GM21576 (cell line): ENCODE results near the gene MAP4K2.

ENCODE experiments used
- ATAC-seq: cut with Tn5 transposase; IDR thresholded peaks from one replicate; pipeline ENCODE4 v1.9.1; 2021; ENCODE audit warnings: mild to moderate bottlenecking, moderate library complexity; ENCODE audit not compliant: unreplicated experiment

Gene MAP4K2

DNA sequence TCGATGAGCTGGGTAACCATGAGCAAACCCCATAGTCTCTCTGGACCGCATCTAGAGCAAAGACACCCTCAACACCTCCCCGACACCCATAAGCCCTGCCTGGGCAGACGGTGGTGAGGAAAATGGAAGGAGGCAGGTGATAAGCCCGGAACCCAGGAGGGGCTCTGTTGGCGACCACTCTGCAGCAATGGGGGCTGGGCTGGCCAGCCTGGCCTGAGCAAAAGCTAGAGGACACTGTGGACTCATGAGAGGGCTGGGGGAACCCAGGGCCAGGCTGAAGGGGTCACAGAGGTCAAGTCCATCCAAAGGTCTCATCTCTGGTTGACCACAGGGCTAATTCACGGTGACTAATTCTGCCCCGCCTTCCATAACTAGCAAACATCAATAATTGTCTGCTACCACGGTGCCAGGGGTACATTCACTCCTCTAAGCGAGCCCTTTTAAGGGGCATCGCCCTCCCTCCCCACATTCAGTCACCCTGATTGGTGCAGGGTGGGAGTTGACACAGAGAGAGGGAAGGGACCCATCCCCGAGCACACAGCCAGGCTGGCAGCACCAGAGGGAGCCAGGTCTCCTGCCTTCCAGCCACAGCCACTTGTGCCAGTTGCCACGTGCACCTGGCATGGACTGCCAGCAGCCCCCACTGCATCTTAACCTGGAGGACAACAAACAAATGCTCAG is 47.2 kb downstream of the MAP4K2 start:
- no peak for ATAC-seq

DNA sequence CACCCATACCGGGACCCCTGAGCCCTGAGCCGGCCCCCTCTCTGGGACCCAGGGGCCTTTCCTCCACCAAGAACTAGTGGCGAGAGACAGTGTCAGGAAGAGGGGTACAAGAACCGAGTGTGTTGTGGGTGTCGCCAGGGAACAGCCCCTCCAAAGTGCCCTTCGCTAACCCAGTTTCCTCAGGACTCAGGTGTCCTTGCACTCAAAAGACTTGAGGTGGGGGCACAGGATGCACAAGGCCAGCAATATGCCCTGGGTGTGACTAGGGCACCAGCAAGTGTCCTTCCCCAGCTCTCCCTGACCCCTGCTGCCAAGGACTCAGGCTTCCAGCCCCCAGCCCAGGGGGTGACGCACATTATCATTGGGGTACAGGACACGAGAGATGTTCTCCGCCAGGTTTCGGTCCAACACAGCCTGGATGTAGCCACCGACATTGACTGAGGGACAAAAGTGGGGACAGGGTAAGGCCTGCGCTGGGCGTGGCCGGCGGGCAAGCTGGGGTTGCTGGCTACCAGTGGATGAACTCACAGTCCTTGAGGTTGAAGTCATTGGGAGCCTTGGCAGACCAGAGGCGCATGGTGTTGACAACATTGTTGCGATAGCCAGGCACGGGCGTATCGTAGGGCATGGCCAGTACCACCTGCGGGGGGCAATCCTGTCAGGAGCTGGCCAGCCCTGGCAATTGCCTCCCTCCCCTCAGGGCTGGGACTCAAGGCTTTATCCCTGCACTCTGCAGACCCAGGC is 47.9 kb downstream of the MAP4K2 start:
- no peak for ATAC-seq

DNA sequence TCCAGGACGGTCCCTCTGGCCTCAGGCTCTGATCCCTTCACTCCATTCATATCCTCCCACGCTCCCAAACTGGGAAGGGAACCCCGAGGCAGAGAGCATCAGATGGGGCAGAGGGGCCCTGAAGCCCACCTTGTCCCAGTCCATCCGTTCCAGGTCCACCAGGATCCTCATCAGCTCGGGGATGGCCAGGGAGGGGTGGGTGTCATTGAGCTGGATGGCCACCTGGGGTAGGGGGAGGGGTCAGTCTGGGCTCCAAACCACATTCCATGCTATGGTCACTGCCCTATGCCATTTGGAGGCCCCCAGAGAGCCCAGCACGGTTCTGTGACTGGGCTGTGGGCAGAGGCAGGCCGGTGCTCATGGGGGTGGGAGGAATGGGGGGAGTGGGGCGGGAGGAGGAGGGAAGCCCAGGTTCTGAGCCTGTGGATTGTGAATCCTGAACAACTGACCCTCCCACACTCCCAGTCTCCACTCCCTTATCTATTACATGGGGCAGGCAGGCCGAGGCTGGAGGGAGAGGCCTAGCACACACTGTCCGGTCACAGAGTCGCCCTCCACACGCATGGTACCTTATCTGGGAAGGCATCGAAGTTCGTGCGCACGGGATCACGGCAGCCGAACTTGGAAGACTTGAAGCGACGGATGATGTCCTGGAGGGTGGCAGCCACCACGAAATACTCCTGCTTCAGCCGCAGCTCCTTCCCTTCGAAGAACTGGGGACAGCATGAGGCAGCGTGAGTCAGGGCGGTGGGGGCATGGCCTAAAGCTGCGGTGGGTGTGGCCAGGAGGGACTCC is 48.7 kb downstream of the MAP4K2 start:
- no peak for ATAC-seq

DNA sequence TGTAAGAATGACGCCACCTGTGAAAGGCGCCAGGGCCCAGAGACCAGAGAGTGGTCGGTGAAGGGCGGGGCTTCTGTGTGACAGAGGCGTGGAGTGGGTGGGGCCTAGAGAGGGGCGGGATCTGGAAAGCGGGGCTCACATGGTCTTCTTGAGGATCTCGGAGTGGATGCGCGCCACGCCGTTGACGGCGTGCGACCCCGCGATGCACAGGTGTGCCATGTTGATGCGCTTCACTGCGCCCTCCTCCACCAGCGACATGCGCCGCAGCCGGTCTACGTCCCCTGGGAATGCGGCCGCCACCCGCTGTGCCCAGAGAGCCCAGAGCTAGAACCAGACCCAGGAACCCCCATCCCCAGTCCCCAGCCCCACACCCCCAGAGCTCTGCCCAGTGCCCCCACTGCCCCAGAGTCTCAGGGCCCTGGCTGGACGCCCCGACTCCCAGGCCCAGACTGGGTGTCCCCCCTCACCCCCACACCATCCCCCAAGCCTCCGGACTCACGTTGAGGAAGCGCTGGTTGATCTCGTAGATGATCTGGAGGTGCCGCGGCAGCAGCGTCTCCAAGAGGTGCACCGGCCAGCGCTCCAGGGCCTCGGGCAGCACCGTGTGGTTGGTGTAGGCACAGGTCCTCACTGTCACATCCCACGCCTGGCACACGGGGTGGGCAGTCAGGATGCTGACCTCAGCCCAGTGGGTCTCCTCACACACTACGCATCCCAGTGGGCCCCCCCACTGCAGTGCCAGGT is 49.5 kb downstream of the MAP4K2 start:
- no peak for ATAC-seq

DNA sequence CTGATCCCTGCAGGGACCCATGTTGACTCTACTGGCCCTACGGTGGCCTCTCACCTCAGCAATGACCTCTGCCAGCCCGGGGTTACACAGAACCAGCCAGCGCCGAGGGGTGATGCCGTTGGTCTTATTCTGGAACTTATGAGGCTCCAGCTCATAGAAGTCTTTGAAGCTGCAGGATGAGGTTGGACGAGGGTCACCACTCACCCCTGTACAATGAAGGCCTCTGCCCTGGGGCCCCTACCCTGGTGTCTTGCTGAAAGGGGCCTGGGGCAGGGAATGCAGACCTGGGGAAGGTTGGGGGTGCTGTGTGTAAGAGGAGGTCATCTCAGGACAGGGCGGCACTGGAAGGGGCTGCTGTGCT is 50.0 kb downstream of the MAP4K2 start:
- no peak for ATAC-seq

DNA sequence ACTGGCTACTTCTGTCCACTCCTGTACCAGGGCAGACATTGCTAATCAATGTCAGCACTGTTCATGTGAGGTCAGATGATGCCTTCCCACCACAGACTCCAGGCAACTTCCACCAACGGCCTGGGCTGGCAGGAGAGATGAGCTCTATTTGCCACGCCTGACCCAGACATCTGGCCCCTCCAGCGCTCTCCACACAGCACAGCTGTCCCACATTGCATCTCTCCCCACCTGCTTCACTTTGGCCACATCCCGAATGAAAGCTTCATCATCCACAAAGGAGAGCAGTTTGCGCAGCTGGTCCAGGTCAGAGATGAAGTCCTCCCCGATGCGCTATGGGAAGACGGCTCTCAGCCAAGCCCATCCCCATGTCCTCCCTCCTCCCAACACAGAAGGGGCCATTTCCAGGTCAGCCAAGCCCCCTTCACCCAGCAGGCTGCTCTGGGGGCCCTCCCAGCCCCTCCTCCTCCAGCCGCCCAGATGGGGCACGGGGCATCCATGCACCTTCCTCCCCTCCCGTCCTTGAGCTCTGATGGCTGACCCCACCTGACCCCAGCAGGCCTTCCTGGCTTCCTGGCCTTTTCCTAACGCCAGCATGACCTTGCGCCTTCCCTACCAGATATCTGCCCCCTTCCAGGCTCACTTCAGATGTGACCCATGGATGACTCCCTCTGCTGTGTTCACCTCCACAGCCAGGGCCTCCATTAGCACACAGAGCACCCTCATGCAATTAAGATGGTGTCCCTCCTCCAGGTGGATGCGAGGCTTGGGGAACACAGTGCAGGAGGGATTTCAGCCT is 50.6 kb downstream of the MAP4K2 start:
- ATAC-seq = no peak

DNA sequence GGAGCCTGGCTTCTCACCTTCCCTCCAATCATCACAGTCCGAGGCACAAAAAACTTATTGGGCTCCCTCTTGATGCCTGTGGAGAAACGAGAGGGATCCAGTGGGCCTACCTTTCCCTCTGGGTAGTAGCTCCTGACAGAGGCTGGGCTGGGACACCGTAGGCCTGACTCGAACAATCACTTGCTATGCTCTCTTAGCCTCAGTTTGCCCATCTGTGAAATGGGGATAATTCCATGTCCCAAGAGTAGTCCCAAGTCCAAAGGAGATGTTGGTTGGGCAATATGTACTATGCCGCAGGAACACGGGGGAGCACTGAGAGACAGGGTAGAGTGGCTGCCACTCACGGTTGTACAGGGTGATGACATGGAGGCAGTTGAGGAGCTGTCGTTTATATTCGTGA is 51.4 kb downstream of the MAP4K2 start:
- ATAC-seq = no peak

DNA sequence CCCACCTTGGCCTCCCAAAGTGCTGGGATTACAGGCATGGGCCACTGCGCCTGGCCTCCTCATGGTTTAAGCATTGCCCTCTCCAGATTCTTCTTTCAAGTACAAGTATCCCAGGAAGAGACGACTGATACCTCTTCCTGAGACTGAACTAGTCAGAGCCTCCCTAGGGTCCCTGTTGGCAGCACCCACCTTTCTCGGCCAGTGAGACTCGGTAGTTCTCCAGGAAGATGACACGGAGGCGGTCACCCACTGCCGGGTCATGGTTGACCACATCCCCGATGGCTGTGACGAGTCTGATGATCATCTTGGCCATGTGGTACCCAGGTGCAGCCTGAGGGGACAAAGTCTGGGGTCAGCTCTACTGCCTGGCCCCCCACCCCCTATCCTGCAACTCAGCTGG is 51.9 kb downstream of the MAP4K2 start:
- no peak for ATAC-seq

DNA sequence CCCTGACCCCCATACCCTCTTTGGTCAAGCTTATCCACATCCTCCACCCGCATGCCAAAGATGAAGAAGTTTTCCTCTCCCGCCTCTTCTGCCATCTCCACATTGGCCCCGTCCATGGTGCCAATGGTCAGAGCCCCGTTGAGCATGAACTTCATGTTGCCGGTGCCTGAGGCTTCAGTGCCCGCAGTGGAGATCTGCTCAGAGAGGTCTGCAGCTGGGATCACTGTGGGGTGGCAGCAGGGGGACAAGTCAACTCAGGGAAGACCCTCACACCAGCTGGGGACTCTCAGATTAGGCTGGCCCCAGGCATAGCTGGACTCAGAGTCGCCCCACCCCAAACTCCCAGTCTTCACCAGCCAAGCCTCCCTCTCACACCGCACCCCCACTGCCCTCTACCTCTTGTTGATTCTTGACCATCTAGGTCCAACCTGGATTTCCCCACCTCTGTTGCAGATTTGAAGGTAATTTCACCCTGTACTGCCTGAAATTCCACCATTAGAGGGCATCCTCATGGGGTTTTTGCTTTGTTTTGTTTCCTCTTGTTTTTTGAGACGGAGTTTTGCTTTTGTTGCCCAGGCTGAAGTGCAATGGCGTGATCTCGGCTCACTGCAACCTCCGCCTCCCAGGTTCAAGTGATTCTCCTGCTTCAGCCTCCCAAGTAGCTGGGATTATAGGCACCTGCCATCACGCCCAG is 52.5 kb downstream of the MAP4K2 start:
- no peak for ATAC-seq

DNA sequence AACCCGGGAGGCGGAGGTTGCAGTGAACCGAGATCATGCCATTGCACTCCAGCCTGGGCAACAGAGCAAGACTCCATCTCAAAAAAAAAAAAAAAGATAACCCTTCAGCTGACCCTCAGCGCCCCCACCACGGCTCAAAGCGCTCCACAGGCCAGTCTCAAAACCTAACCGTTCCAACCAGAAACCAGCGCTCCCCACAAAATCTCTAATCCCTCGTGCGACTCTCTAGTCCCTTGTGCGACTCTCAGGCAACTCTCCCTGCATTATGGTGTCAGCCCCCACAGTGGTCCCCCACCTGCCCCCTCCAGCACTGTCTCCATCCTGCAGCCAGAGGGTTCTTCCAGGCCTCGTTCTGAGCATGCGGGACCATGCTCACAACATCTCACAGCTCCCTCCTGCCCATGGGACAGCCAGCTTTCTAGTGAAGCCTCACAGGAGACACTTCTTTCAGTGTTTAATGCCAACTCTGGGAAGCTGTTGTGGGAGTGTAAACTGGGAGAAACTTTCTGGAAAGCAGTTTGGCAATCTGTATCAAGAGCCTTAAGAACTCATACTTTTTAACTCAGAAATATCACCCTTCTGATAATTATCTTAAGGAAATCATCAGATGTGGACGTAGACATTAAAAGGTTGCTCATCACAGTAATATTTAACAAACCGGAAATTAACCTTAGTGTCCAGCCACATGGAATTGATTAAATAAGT is 54.9 kb downstream of the MAP4K2 start:
- ATAC-seq = no peak

DNA sequence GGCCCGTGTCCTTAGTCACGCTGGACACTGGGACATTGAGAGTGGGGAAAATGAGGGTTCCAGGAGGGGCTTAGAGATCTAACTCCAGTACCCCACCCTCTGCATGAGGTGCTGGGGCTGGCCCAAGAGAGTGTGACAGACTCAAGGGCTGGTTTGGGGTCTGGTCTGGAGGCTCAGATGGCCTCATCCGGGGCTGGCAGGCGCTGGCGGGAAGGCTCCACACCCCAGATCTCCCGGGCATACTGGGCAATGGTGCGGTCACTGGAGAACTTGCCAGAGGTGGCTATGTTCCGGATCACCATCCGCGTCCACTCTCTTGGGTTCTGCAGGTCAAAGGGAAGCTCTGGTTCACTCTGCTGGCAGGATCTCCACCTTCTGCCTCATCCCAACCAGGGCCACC is 56.5 kb downstream of the MAP4K2 start:
- ATAC-seq = no peak

DNA sequence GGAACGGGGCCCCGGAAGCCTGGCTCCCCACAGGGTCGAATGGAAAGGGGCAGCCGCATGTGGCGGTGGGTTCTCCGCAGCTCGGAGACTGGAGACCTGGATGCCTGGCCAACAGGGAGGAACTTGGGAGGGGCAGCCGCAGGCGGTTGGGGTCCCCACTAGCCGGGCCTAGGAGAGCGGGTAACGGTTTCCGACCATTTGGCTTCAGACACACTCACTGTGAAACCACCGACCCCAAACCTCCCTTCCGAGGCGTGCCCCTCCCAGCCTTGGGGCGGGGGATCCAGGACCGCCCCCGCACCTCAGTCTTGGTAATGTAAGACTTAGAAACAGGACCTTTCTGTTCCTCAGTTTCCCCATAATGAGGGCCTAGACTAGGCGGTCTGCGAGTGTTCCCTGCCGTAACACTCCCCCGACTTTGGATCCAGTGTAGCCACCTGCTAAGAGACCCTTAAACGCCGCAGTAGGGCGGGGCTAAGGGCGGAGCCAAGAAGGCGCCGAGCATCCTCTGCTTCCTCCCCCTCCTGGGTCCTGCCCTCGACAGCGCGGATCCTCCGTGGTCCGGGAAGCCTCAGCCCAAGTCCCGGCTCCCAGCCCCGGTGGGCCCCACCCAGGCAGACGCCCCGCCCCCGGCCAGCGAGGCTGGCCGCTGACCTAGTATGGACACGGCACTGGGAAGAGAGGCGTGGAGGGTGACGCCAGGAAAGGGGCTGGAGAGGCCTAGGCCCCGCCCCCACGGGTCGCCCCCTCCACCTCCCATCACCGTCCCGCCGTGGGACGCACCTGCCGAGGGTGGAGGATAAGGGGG is 57.3 kb downstream of the MAP4K2 start:
- ATAC-seq = no peak

DNA sequence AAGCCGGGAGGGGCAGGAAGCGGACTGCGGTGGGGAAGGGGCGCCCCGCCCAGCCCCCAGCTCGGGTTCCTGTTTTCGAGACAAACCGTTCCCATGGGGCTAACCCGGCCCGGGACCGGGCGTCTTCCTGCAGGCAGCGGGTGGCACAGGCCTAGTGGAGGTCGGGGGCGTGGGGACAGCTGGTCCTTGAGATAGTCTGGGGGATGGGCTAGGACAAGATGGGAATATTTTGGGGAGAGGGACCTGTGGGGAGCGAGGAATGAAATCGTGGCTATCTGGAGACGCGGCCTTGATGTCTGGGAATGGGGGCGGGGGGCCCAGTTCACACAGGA is 57.9 kb downstream of the MAP4K2 start:
- ATAC-seq = no peak

DNA sequence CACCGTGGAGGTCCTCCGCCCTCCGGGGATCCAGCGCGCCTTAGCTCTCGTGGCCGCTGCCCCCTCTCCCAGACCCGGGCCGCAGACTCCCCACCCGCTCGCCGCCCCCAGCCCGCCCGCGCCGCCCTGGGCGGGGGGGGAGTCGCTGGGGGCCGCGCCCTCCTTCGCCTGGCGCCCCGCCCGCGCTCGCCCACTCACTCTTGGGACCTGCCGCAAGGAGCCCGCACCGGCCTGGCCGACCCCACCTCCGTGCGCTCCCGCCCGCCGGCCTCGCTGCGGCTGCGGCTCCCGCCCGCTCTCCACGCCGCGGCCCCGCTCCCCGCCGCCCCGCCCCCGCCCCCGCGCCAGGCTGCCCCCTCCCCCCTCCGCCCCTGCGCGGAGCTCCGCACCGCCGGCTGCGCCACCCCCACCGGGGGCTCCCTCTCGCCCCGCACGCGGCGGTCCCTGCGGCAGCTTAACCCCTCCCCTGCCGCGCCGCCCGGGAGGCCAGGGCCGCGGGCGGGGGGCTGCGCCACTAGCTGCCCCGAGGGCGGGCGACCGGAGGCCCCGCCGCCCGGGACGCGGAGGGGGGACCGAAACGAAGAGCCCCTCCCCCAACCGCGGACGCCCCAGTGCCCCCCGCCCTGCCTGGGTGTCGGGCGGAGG is 58.3 kb downstream of the MAP4K2 start:
- no peak for ATAC-seq

DNA sequence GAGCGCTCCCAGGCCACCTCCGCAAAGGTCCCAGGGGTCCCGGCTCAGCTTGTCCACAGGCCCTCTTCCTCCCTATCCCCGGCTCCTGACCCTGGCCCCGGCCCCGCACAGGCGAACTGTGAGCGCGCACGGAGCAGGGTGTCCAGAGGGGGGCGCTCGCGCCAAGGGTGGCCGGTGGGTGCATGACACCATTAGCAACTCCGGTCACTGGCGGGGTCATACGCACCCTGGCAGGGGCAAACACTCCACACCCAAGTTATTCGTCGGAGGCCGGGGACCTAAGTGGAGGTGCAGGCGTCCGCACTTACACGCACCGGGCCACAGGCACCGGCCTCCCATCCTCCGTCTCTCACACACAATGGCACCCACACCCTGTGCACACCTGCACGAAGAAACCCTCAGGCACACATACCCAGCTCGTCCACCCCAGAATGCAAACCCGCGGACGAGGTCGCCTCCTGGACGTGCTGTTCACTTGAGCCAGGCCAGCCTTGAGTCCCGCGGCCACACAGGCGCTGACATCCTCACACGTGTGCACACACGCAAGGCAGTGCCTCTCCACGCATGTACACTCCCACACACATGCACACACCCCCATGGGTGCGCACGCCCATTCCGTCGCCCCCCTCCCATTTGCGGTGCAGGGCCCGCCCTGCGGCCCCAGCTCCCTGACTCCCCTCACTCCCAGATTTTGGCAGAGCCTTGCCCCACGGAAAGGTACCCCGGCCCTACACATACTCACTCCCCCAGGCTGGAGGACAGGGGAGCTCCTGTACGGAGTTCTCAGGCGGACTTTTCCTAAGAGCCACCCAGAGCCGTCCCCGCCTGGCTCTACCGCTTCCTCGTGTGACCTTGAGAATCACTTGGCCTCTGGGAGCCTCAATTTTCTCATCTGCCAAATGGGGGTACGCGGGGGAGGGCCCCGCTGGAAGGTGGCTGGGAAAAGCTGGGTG is 59.1 kb downstream of the MAP4K2 start, which contains the start of gene RASGRP2:
Gene RASGRP2, minus strand, starts transcription at position 552 of the 953 bp plus-strand sequence. CDS start 1,276 bp downstream, outside the sequence.
- no peak for ATAC-seq

DNA sequence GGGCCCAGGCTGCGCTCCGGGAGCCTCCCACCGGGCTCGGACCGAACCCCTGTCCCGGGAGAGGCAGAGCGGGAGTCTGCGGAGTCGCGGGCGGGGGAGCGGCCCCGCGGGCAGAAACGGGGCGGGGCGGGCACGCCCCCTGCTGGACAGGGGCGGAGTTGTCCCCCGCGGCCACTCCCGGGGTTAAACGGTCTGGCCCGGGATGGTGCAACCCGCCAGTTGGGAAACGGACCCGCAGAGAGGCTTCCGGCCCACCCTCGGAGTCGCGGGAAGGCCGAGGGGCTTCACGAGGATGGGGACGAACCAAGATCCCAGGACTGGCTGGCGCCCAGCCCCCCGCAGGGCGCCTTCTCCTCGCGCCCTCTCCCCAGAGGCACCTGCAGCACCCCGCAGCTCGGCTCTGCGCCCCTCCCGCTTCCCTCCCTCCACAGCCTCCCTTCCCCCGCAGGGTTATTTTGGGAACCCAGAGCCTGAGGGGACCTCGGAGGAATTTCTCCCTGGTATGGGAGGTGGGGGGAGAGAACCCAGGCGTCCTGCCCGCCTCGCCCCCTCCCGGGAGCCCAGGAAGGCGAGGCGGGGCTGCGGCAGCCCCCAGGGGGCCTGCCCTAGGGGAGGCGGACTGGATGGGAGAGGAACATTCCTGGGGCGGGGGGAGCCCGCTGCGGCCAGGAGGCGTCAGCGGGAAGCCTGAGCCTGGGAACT is 60.0 kb downstream of the MAP4K2 start:
- no peak for ATAC-seq
